Stimulated activated CD4-positive, alpha-beta T cell treated with anti-CD3 and anti-CD28 coated beads, Interleukin-4, amount 100 ng/mL, for 48 hours (primary cell): ENCODE results near the gene PPFIA3.
"Not testable (repeated sequence)": the region's sequence is repeated elsewhere in the genome, so short reads cannot be mapped to it uniquely, and the experiment has no call there.

Experiments used
- DNase-seq, 2 donors: peaks; one replicate each; pipeline ENCODE4 v3.0.0-alpha.2; 2020; ENCODE audit warnings: low read depth in 2 of 2

Gene PPFIA3

GRCh38 chr19:49102303-49102702 is 17.0 kb upstream of the PPFIA3 start:
- no peak for DNase-seq

GRCh38 chr19:49103331-49104085 is 15.8 kb upstream of the PPFIA3 start:
- no peak for DNase-seq

- no peak for DNase-seq
Observed at GRCh38 chr19:49104229-49104864, 15.0 kb upstream of the PPFIA3 start.

- peak; percentile 55 to 61 for DNase-seq
Observed at GRCh38 chr19:49106648-49107135, 12.7 kb upstream of the PPFIA3 start.

- no peak for DNase-seq
Observed at GRCh38 chr19:49107625-49108459, 11.5 kb upstream of the PPFIA3 start.

GRCh38 chr19:49109051-49109450 is 10.3 kb upstream of the PPFIA3 start:
- DNase-seq, result no peak

GRCh38 chr19:49109569-49110233 is 9.6 kb upstream of the PPFIA3 start:
- DNase-seq, result no peak

- no peak for DNase-seq
Observed at GRCh38 chr19:49110567-49110966, 8.8 kb upstream of the PPFIA3 start.

GRCh38 chr19:49111218-49111998 is 7.9 kb upstream of the PPFIA3 start:
- DNase-seq, result no peak

- DNase-seq, result peak; percentile 56 to 61
Observed at GRCh38 chr19:49113762-49114629, 5.3 kb upstream of the PPFIA3 start, which contains the start of gene LIN7B. Gene LIN7B (plus strand): TSS chr19:49114370. CDS start chr19:49114405, 35 bp downstream.

GRCh38 chr19:49114630-49115363 is 4.5 kb upstream of the PPFIA3 start:
- peak in 1 of 2 donors; percentile 50 for DNase-seq

- DNase-seq, result no peak
Observed at GRCh38 chr19:49116544-49116943, 2.8 kb upstream of the PPFIA3 start.

- DNase-seq, result no peak
Observed at GRCh38 chr19:49117677-49118564, 1.4 kb upstream of the PPFIA3 start.

GRCh38 chr19:49118565-49119410 is 556 bp upstream of the PPFIA3 start, which contains the start of gene C19orf73:
Gene C19orf73 (minus strand): TSS chr19:49119143. CDS start chr19:49119022, 121 bp downstream.
- DNase-seq, result peak; percentile 91 to 93

- no peak for DNase-seq
Observed at GRCh38 chr19:49120325-49120683, 960 bp downstream of the PPFIA3 start.

- no peak for DNase-seq
Observed at GRCh38 chr19:49120868-49121267, 1.5 kb downstream of the PPFIA3 start.

GRCh38 chr19:49121841-49122240 is 2.5 kb downstream of the PPFIA3 start:
- not testable (repeated sequence) for DNase-seq
